SK-N-SH (cell line): Measurements from ENCODE around the gene SMPD2.

Experiments used
- CTCF ChIP-seq: fragments of 200-600 bp; sonication (generic); IDR thresholded peaks from 2 replicates; pipeline ENCODE4 v1.6.1; 2017; ENCODE audit warnings: antibody characterized with exemption, mild to moderate bottlenecking, moderate library complexity
- NRF1 ChIP-seq: IDR thresholded peaks from 2 replicates; pipeline ENCODE4 v1.6.1; 2012; ENCODE audit warnings: low read depth, mild to moderate bottlenecking, low read length

- no peak for TF ChIP-seq CTCF
- TF ChIP-seq NRF1: no peak
These were observed 11.5 kb upstream of the SMPD2 start for GRCh38 chr6:109428889-109429477.
